Measurements from ENCODE around the gene MMP11. TPM values are rescaled to one million over a fixed set of nuclear protein-coding genes. Genes with fewer than 3 reads are reported as not detected.

Gene MMP11
- total and polyA plus RNA-seq, 2 of the 4 experiments (the other 2 are of a cell fraction): 2.2 to 6.0 TPM

DNA sequence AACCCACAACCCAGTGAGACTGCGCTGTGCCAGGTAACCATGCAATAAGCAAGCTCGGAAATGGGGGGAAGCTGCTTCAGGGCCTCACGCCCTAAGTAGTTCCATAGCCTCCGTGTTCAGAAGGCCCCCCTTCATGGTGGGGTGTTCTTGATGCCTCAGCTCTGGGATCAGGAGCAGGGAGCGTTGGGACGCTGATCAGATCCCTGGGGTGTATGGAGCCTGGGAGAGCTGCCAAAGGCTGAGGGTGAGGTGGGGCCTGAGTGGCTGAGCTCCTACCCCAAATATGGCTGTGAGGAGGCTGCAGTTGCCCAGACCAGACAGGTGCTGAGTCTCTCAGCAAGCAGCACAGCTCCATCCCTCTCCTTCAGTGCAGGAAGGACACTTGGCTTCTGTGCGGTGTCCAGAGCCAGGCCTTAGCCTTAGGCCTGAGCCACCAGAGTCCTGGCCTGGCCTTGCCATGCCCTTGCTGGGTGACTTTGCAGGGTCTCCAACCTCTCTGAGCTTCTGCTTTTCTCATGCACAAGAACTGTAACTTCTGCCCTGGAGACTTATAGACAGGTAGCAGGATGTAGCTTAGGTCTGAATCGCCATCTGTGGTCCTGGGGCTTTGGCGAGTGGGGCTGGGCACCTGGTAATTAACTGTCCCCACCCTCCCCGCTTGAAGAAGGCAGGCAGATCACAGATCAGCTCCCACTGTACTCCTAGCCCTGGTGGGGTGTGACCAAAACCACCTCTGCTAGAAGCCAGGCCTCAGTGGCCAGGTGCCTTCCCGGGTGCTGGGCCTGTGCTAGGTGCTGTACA lies 5.3 kb downstream of the MMP11 start:
- no peak for TF ChIP-seq FOS (IDR thresholded peaks at IDR 0.05; ENCODE audit: low read depth, low read length)
- TF ChIP-seq, protein P1, sequence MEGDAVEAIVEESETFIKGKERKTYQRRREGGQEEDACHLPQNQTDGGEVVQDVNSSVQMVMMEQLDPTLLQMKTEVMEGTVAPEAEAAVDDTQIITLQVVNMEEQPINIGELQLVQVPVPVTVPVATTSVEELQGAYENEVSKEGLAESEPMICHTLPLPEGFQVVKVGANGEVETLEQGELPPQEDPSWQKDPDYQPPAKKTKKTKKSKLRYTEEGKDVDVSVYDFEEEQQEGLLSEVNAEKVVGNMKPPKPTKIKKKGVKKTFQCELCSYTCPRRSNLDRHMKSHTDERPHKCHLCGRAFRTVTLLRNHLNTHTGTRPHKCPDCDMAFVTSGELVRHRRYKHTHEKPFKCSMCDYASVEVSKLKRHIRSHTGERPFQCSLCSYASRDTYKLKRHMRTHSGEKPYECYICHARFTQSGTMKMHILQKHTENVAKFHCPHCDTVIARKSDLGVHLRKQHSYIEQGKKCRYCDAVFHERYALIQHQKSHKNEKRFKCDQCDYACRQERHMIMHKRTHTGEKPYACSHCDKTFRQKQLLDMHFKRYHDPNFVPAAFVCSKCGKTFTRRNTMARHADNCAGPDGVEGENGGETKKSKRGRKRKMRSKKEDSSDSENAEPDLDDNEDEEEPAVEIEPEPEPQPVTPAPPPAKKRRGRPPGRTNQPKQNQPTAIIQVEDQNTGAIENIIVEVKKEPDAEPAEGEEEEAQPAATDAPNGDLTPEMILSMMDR (conservative IDR thresholded peaks at IDR 0.05; ENCODE audit: low read depth, low read length): no peak
- no peak for TF ChIP-seq POLR2A (IDR thresholded peaks at IDR 0.05; ENCODE audit: low read depth, low read length)
- no peak for TF ChIP-seq CEBPB (IDR thresholded peaks at IDR 0.05; ENCODE audit: low read depth, low read length)
- no peak for TF ChIP-seq RAD21 (IDR thresholded peaks at IDR 0.05; ENCODE audit: low read length)
- no peak for TF ChIP-seq RFX5 (IDR thresholded peaks at IDR 0.05; ENCODE audit: low read depth, low read length)
- TF ChIP-seq BHLHE40 (IDR thresholded peaks at IDR 0.05; ENCODE audit: low read depth, low read length): no peak
- TF ChIP-seq SMC3 (IDR thresholded peaks at IDR 0.05; ENCODE audit: low read depth, low read length): no peak
- TF ChIP-seq CHD1 (IDR thresholded peaks at IDR 0.05; ENCODE audit: low read depth, low read length): no peak
- TF ChIP-seq MAFK (IDR thresholded peaks at IDR 0.05; ENCODE audit: low read depth, low read length): no peak
- no peak for TF ChIP-seq MXI1 (IDR thresholded peaks at IDR 0.05; ENCODE audit: borderline replicate concordance, low read depth, low read length)
- TF ChIP-seq MAZ (IDR thresholded peaks at IDR 0.05; ENCODE audit: borderline replicate concordance, low read depth, low read length): no peak
- TF ChIP-seq ELK1 (IDR thresholded peaks at IDR 0.05; ENCODE audit: borderline replicate concordance, low read depth, low read length): no peak
- no peak for TF ChIP-seq RCOR1 (IDR thresholded peaks at IDR 0.05; ENCODE audit: insufficient replicate concordance, low read length)

More for the DNA sequence above, 5.3 kb downstream of the MMP11 start:
- no TSS peak for BruUV-seq (replicated peaks)
- 0 out of 4 replicates have a peak overlapping the region, but pooled peaks of 1 of the 2 experiments have one; percentile 34 for H4K8ac ChIP-seq (ENCODE audit: low read depth in 2 of 2, low read length in 2 of 2)
- H4K91ac ChIP-seq (ENCODE audit: insufficient read depth, low read depth, low read length): peak overlapping the region; percentile 55; the same call in 1 of the 2 replicates
- H3K9ac ChIP-seq (ENCODE audit: low read depth, low read length): no peak overlapping the region
- H3K27ac ChIP-seq (ENCODE audit: insufficient read depth, low read length): no peak overlapping the region
- peaks cover 13% of the 10 kb centered on the region for H3K9me1 ChIP-seq (ENCODE audit: insufficient read depth, low read length)
- no peak overlapping the region for H3K23ac ChIP-seq (ENCODE audit: low read depth, low read length)
- no peak overlapping the region for H2BK120ac ChIP-seq (ENCODE audit: low read depth, low read length)
- H3K4me1 ChIP-seq (ENCODE audit: control insufficient read depth, insufficient read depth, low read length): peaks cover 28% of the 10 kb centered on the region
- dilution Hi-C loops (cut with HindIII; ENCODE audit: low sequenced_read_pairs, unreplicated experiment) (no loop called here), intact Hi-C loops (cut with micrococcal nuclease) (loop anchor here (10.0 kb wide), 1 partner anchor 177 kb away; no protein-coding TSS in a partner anchor), in situ Hi-C loops (cut with MboI; ENCODE audit: low sequenced_read_pairs) (no loop called here)
- peak overlapping the region; percentile 66 for H2AFZ ChIP-seq (replicated peaks; ENCODE audit: low read length, poor library complexity)
- no peak overlapping the region for H3K4ac ChIP-seq (ENCODE audit: low read depth, low read length)
- no peak overlapping the region for H2BK20ac ChIP-seq (ENCODE audit: low read depth, low read length)
- ATAC-seq (ENCODE audit: low read depth): peak; percentile 15; the same call in 1 of the 2 replicates
- no peak overlapping the region for H3K4me3 ChIP-seq (ENCODE audit: insufficient read depth, low read depth, low read length)
- no peak overlapping the region; the same call in 1 of the 2 replicates for H4K5ac ChIP-seq (ENCODE audit: low read depth, low read length)
- H3K56ac ChIP-seq (ENCODE audit: extremely low read depth, insufficient read depth, low read length): no peak overlapping the region
- no peak overlapping the region; the same call in 2 of the 3 replicates for H2BK15ac ChIP-seq (ENCODE audit: low read depth, low read length)
- H3K14ac ChIP-seq (replicated peaks; ENCODE audit: low read depth, low read length): no peak overlapping the region
- H3K79me1 ChIP-seq (ENCODE audit: low read depth in 1 of 2, low read length in 2 of 2): peaks cover 0 to 6% of the 10 kb centered on the region in 2 experiments; a peak in 1 of 4 replicates
- no peak overlapping the region for H3K4me2 ChIP-seq (ENCODE audit: low read depth, low read length)
- H4K20me1 ChIP-seq (ENCODE audit: insufficient read depth, low read length): no peaks in the 10 kb centered on the region
- H2BK5ac ChIP-seq (ENCODE audit: low read depth, low read length, poor library complexity, severe bottlenecking): no peak overlapping the region
- DNase-seq: peak; percentile 18
- H3K27me3 ChIP-seq (ENCODE audit: control insufficient read depth, insufficient read depth, low read length): no peaks in the 10 kb centered on the region
- 100% methylated on average over 1 of the region's 11 CpGs; no CpG with 5 or more reads in 1 of the 2 experiments for WGBS, 2 experiments (ENCODE audit: extremely low coverage in 2 of 2, insufficient read length in 1 of 2)
- H3K18ac ChIP-seq (ENCODE audit: low read depth, low read length): no peak overlapping the region
- peak overlapping the region; percentile 66 for H2AK9ac ChIP-seq (replicated peaks; ENCODE audit: low read depth, low read length, poor library complexity)
- no peaks in the 10 kb centered on the region for H3K9me3 ChIP-seq (ENCODE audit: control insufficient read depth, insufficient read depth, low read length)
- ChIA-PET POLR2A (ENCODE audit: unreplicated experiment) (no interaction called here), CTCF (no interaction called here)
- H3K36me3 ChIP-seq (ENCODE audit: control insufficient read depth, insufficient read depth, low read length): no peaks in the 10 kb centered on the region
- peak overlapping the region; percentile 15; the same call in 1 of the 2 replicates for H2AK5ac ChIP-seq (ENCODE audit: low read depth, low read length)

Measured in IMR-90 (cell line).